ENCODE data around the gene INPP5A.

Gene INPP5A

DNA sequence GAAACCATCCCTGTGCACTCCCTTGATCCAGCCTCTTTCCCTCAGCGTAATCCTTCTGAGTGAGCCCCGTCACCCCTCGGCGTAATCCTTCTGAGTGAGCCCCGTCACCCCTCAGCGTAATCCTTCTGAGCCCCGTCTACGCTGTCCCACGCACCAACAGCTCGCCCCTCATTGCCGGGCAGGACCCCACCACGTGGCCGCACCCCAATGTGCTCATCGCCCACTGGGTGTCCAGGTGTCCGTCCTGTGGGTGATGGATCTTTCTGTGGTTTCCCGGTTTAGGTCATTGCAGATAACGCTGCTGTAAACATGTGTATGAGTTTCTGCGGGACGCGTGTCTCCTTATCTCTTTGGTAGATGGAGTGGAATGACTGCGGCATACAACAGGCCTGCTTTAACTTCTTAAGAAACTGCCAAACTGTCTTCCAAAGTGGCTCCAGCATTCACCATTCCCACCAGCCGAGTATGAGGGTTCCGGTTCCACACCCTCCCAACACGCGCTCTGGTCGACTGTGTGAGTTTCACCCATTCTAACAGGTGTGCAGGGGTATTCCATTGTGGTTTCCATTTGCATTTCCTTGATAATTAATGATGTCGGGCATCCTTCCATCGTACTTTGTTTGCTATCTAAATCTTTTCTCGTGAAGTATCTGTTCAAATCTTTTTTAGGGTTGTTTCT, 290.4 kb downstream of the INPP5A start:
- no peak for DNase-seq

GRCh38 chr10:132828681-132829080, 291.1 kb downstream of the INPP5A start:
- DNase-seq: no peak

GRCh38 chr10:132829403-132829802, 291.8 kb downstream of the INPP5A start:
- DNase-seq: no peak

DNA sequence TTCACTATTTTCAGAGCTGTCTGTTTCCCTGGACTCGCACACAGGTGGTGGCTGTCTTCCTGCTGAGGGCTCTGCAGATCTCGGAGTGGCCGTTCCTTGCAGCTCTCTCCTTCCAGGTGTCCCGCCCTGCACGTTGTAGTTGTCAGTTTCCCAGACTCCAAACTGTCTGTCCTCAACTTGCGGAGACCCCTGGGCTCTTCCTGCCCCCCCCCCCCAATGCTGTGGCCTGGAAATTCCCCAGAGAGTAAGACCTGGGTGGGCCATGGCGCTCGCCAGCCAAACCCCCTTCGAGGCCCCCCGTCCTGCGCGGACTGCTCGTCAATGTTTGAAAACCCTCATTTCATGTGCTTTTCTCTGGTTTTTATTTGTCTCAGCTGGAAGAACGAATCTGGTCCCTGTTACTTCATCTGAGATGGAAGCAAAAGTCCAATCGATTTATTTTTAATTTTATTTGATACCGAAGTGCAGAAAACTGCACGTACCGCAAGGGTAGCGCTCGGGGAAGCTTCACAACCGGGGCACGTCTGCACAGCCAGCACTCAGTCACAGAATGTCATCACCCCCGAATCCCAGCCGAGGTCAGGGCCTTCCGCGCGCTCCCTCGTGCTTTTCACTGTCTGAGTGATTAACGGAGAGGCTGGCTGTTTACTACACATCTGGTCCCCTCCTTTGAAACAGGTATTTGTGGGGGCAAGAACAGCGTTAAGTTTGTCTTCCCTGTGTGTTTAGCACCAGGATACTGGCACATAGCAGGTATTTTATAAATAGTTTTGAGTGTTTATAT, 294.8 kb downstream of the INPP5A start:
- DNase-seq: no peak

Measured in nucleus accumbens (tissue), 56 donors.